ENCODE results near the gene NEU2.

NEU2 gene

DNA sequence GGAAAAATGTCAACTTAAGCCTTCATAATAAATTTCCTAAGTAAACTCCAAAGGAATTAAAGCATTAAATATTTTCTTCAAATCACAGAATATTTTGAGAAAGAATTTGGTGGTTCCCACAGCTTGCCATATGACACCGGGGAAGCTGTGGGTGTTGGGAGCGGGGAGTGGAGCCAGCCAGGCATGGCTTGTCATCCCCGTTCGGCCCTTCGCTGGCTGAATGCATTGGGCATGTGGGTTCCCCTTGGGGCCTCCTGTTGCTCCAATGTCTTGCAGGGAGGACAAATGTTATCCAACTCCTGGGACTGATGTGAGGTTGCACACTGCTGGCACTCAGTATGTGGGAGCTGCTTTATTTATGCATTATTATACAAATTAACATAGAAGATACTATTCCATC, 38.0 kb upstream of the NEU2 start:
- DNase-seq (ENCODE audit: low read depth) = no peak
- no peak overlapping the region for H3K4me3 ChIP-seq (replicated peaks; ENCODE audit: low read depth, low read length)
- TF ChIP-seq, protein P1, sequence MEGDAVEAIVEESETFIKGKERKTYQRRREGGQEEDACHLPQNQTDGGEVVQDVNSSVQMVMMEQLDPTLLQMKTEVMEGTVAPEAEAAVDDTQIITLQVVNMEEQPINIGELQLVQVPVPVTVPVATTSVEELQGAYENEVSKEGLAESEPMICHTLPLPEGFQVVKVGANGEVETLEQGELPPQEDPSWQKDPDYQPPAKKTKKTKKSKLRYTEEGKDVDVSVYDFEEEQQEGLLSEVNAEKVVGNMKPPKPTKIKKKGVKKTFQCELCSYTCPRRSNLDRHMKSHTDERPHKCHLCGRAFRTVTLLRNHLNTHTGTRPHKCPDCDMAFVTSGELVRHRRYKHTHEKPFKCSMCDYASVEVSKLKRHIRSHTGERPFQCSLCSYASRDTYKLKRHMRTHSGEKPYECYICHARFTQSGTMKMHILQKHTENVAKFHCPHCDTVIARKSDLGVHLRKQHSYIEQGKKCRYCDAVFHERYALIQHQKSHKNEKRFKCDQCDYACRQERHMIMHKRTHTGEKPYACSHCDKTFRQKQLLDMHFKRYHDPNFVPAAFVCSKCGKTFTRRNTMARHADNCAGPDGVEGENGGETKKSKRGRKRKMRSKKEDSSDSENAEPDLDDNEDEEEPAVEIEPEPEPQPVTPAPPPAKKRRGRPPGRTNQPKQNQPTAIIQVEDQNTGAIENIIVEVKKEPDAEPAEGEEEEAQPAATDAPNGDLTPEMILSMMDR (IDR thresholded peaks at IDR 0.05; ENCODE audit: low read length, missing control alignments) = no peak

DNA sequence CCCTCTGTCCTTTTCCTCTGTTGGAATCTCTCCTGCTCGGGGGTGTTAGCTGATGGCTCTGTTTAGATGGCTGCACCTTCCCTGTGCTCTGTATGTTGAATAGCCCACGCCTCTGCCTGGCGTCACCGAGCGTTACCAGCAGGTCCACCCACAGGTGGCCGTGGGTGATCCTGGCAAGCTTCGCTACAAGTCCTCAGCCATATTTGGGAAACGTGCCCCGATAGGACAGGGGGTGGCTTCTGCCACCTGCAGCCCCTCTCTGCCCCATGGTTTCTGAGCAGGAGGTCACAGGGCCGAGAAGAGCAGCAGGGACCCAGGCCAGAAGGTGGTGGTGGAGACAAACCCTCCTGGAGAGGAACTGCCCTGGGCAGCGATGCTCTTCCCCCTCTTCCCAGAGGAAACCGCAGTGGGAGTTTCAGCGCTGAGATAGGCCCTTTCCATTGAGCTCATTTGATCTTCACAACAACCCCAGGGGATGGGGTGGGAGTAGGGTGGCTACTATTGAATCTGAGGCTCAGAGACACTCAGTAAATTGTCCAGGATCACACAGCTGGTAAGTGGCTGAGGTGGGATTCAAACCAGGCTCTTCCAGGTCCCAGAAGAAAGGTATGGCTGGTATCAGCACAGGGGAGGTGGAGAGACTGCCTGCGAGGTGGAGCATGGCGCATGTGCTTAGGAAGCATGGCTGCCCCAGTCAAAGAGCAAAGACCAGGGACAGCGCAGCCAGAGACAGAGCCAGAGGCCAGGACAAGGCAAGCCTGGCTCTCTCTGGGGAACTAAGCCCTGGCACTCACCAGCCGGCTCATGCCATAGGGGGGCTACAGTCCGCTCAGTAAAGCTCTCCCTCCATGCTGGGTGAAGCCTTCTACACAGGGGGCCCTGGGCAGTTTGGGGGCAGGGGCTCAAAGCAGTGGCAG, 34.5 kb upstream of the NEU2 start:
- TF ChIP-seq, protein P1 (IDR thresholded peaks at IDR 0.05; ENCODE audit: low read length, missing control alignments) = no peak
- H3K4me3 ChIP-seq (replicated peaks; ENCODE audit: low read depth, low read length) = no peak overlapping the region
- no peak for DNase-seq (ENCODE audit: low read depth)

DNA sequence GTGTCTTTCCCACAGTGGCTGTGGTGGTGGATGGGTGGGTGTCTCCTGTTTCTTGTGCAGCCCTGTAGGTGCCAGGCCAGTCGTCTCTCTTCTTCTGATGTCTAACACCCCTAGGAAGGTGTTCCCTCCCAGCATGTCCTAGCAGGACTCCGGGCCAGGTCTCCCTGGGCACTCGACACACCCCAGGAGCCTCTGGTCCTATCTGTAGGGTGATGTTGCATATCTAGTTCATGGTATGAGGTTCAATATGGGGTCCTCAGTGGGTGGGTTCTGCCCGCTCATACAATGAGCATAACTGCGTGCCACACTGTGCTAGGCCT, 33.8 kb upstream of the NEU2 start:
- no peak overlapping the region for H3K4me3 ChIP-seq (replicated peaks; ENCODE audit: low read depth, low read length)
- DNase-seq (ENCODE audit: low read depth) = no peak
- TF ChIP-seq, protein P1 (IDR thresholded peaks at IDR 0.05; ENCODE audit: low read length, missing control alignments) = no peak

DNA sequence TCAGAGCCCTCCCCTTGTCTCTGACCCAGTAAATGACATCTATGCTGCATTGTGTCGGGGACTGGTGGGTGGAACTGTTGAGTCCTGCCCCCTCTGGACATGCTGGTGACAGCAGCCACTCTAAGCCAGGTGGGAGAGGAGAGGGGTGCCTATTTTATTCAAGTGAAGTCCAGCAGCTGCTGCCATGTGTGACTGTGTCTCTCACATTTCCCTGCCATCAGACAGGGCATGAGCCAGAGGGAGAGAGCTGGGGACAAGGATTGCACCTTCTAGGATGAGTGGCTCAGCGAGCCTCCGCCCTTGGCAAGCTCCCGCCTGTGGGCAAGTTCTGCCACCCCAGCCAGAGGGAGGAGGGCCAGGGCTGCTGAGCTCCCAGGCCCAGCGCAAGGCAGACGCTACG, 33.1 kb upstream of the NEU2 start:
- DNase-seq (ENCODE audit: low read depth) = no peak
- TF ChIP-seq, protein P1 (IDR thresholded peaks at IDR 0.05; ENCODE audit: low read length, missing control alignments) = no peak
- no peak overlapping the region for H3K4me3 ChIP-seq (replicated peaks; ENCODE audit: low read depth, low read length)

DNA sequence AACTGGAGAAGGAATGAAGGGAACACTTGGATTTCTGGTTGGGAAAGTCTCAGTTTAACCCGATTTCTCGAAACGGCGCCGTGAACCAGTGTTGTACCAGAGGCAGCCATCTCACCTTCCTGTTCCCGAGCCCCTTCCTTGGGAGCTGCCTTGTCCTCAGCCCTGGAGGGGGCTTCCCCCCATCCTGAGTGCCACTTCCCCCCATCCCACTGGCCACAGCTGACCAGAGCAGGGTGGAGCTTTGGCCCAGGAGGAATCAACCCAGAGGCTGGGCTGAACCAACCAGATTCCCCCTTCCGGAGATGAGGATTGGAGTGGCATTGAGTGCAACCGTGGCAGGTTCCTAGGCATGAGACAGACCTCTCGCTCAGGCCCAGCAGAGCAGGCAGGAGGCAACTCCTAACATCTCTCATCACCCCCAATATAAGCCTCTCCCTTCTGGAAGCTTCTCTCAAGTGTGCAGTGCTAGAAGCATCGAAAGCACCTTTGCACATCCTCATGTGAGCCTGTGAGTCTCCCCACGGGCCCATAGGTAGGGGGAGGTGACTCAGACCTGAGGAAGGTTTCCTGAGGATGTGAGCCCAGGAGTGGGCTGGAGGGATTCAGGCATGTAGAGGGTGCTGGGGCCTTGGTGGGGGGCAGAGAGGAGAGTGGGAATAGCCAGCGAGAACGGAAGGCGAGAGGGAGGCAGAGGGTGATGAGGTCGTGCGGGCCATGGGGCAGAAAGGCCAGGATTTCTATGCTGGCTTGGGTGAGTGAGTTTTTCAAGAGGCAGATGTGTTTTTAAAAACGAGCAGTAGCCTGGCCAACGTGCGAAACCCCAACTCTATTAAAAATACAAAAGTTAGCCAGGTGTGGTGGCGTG, 31.4 kb upstream of the NEU2 start:
- TF ChIP-seq, protein P1 (IDR thresholded peaks at IDR 0.05; ENCODE audit: low read length, missing control alignments) = no peak
- H3K4me3 ChIP-seq (replicated peaks; ENCODE audit: low read depth, low read length) = no peak overlapping the region
- DNase-seq (ENCODE audit: low read depth) = no peak

DNA sequence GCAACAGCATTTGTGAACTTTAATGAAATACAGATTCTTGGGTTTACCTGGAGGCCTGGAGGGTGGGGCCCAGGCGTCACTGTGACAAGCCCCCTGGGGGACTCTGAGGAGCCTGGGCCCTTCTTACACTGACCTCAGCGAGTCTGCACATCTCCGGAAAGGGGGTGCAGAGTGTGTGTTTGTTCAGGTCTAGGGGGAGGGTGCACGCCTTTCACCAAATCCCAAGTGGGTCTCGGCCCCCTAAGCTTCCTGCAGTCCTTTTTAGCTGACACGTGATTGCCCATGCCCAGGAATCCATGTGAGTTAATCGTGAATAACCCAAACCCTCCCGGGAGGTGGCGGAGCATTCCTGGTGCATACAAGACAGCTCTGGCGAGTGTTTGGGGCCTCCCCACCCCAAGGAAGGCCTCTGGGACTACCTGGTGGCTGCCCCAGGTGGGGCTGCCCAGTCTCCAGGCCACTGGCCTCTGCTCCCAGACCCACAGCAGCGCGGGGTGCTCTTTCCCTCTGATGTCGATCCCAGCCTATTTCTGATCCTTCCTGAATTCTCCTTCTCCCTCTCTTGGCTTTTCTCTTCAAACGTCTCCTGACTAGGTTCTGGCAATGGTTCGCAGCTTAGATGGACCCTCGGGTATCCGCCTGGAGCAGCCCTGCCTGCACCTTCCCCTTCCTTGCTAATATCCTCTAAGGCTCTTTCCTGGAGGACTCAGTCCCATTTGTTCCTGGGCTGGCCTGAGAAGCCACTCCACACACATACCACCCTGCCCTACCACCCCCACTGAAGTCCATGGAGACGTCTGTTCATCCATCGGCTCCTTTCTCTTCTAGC, 29.4 kb upstream of the NEU2 start:
- DNase-seq (ENCODE audit: low read depth) = no peak
- TF ChIP-seq, protein P1 (IDR thresholded peaks at IDR 0.05; ENCODE audit: low read length, missing control alignments) = no peak

More for the DNA sequence above, 29.4 kb upstream of the NEU2 start:
- no peak overlapping the region for H3K4me3 ChIP-seq (replicated peaks; ENCODE audit: low read depth, low read length)
